ENCODE measurements around the gene CDKAL1.

Gene CDKAL1

DNA sequence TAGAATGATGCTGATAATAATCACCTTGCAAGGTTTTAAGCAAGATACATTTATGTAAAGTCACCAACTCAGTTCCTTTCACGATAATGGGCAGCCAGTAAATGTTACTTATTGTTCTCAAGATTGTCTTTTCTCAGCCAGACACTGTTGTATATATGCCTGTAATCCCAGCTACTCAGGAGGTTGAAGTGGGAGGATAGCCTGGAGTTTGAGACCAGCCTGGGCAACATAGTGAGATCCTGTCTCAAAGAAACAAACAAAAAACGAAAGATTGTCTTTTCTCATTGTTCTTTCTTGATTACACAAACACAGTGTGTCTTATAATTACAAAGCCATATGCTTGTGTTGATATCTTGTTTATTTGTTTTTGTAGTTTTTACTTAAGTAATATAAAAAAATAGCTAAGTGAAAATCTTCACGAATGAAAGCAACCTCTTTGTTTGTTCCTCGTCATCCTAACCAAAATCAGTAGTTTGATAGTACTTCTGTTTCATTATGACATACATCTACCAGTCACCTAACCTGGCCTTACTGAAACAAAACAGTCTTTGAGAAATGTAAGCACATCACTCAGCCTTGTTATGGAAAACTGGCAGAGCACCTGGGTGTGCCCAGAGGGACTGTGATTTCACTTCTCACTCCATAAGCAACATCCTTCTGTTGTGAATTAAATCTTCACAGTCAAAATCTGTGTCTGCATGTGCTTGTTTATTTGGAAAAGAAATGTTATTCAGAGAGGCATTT, 623.1 kb downstream of the CDKAL1 start:
- no peak for DNase-seq

DNA sequence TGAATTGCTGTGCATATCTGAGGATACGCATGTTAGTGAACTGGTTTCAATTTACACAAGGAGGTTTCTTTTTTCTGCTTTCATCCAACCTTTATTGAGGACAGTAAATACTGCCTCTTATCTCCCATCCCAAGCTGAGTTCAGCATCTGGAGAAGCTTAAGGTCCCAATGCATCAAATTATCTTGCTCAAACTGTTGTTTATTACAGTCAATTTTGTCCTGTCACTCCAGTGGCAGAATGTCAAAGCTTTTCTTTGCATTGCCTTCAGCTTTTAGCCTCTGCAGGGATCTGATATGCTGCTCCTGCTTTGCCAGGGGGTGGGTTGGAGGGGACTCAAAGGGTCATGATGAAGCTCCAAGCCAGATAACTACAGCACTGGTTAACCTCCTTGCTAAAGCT, 623.9 kb downstream of the CDKAL1 start:
- DNase-seq: no peak

DNA sequence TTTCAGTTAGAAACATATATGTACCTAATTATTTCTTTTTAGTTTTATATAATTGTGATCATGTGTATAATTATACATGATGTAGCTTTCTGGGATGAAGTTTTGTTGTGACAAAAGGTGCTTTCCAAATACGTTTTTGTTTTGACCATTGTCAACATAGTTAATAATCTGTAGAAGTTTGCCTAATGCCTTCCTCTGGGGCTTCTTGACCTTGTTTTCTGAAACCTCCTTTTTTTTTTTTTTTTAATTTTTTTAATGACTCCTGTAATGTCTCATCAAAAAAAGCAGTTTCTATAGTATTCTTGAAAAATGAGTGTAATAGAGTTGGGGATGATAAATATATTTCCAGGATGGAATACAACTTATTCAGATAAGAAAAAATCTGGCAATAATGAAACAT, 624.6 kb downstream of the CDKAL1 start:
- no peak for DNase-seq

DNA sequence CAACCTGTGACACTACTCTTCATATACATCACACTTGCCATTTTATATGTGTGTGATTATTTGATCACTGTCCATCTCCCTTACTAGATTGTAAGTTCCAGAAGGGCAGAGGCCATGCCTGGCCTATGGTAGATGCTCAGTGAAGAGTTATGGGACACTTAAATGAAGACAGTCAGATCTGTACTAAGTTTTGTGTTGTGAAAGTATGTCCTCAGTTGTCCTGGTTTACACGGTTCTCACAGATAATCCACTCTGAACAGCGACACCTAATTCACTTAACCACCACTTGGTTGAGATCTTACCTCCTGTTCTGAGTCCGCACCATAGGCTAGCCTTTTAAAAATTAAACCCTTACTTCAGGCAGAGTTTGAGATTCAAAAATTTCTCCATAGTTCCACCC, 625.2 kb downstream of the CDKAL1 start:
- DNase-seq: no peak

DNA sequence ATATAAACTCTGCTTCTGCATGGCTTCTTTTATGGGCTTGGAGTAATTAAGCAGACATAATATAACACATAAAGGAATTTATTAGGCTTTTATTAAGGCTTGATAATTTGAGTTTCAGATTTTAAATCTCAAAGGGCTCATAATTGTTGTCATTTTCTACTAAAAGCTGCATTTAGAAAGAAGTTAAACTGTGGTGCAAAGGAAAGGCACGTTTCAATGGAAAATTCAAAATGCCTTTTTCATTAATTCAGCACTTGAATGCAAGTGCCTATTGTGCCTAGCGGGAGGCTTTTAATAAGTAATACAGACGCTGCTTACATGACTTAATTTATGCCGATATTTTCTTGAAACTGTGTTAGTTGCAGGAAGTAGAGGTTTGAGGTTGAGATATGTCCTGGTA, 627.5 kb downstream of the CDKAL1 start:
- DNase-seq: no peak

DNA sequence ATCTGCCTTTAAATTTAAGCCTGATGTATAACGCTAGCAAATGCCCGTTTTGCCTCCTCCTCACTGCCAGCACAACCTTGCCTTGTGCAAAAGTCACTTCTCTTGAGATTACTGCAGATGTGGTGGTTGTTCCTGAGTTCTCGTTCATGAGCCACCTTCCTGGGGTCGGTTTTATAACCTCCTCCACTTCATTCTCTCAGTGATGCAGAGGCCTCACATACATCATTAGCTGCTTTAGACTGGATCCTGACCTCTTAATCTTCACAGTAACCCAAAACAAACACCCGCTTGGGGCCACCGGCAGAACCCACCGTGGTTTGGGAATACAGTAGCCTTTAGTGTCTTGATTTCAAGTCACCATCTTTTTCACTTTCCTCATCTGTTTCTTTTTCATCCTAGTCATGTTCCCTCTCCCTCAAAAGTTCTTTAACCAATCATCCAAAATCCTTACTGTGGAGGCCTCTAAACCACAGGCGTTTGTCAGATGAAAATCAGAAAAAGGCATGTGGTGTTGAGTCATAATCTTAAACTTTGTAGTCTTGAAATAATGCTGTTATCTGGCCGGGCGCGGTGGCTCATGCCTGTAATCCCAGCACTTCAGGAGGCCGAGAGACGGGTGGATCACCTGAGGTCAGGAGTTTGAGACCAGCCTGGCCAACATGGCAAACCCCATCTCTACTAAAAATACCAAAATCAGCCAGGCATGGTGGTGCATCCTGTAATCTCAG, 629.0 kb downstream of the CDKAL1 start:
- DNase-seq: no peak

DNA sequence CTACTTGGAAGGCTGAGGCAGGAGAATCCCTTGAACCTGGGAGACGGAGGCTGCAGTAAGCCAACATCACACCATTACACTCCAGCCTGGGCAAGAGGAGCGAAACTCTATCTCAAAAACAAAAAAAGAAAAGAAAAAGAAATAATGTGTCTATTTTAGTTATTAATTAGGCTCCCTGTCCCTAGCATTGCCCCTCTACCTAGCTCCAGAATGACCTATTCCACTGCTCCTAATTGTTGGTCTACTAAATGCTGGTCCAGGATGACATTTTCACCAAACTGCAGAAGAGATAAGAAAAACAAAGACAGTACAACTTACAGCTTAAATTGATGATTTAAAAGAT, 629.6 kb downstream of the CDKAL1 start:
- no peak for DNase-seq

DNA sequence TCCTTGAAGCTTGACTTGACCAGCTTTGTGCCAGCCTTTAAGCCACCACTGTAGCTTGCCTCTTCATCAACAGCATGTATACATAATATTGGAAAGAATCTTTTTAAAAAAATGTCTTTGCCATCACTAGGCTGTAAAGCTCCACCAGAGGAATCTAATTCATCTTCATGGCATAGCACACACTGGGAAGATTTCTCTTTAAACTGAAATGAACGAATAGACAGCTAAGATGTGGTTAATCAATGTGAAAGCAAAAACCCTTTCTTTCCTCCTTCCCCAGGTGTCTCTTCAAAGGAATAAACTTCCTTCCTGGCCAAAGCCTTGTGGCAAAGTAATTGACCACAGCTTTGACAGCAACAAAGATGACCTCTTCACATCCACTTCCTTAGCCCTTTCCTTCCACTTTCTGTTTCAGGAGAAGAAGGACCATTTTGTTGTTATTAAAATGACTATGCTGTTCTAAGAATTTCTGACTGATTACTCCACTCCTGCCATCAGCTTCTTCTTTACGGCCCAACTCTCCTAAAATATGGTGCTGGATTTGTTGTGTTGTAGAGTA, 630.6 kb downstream of the CDKAL1 start:
- DNase-seq: no peak

DNA sequence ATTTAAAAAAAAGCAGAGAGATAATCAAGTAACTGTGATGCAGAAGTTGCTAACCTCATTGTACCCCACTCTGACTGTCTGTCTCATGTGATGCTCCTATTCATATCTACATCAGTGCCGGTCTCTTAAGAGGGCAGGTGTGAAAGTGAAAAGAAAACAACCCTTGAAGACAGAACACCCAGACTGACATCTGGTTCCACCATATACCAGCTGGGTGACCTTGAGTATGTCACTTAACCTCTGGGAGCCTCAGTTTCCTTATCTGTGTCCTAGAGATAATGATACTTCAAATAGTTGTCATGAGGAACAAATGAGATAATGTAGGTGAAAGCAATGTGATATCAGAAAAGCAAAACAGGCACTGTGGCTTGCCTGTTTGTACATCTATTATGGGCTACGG, 632.5 kb downstream of the CDKAL1 start:
- DNase-seq: no peak

DNA sequence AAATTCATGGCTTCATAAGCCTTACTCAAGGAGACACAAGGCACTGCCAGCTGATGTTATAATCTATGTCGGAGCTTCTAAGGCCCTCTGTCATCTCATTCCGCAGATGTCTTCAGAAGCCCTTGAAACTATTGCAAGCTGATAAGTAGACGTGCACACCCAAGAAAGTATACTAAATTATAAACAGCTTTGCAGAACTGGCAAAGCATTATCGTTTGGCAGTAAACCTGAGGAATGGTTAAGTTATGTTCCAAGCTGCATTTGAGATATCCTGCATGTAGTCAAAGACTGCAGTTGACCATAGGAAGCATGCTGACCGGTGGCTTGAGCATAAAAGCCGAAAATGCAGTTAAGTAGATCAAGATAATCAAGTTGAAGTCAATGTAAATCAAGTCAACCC, 633.5 kb downstream of the CDKAL1 start:
- no peak for DNase-seq

DNA sequence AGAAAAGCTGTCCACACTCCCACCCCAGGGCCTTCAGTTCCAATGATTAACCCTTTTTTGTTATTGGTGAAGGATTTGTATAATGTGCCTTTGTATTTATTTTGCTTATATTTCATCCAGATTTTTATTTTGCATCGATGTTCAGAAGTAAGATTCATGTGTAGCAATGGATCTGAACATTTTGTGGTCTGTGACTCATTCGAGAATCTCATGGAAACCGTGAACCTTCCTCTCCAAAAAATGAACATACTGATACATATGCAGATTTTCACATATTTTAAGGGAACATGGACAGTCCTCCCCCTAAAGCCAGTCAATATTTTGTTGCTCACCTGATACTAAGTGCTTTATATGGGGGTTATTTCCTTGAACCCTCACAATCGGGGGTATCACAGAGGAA, 637.5 kb downstream of the CDKAL1 start:
- no peak for DNase-seq

DNA sequence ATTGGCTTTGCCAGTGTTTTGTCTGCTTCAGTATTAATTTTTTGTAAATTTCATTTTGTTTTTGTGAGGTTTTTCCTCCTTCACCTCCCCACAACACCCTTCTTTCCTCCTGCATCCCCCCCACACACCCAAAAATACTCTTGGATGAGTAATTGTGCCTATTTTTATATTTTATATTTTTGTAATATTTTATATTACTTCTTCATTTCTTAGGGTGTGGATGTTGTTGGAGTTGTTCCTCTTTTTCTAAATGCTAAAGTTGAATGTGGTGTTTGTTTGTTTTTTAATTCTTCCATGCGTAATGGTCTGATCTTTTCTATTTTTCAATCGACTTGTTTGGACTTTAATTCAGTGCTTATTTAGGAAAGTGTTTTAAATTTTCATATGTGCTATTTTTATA, 638.8 kb downstream of the CDKAL1 start:
- no peak for DNase-seq

DNA sequence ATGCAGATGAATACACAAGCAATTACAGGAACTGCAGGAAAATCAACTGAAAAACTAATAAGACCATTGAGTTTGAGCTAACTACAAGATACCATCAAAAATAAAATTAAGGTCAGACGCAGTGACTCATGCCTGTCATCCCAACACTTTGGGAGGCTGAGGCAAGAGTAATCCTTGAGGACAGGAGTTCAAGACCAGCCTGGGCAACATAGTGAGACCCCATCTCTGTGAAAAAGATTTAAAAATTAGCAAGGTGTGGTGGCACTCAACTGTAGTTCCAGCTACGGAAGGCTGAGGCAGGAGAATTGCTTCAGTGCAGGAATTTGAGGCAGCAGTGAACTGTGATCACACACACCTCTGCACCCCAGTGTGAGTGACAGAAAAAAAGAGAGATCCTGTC, 639.4 kb downstream of the CDKAL1 start:
- no peak for DNase-seq

DNA sequence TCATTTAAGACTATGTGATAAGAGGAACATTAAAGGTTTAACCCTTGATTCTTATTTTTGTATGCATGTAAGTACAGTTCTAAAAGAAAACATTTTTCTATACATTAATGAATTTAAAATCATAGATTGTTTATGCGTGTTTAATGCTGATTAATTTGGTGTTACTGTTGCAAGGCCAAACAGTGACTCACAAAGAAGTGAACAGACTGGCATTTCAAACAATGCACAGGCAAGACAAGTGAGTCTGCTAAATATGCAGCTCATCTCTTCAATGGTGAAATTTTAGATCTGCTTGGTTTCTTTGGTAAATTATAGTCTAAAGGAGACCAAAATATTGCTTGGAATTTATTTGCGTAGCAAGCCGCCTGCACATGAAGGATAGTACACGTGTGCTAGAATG, 641.9 kb downstream of the CDKAL1 start:
- DNase-seq: no peak

DNA sequence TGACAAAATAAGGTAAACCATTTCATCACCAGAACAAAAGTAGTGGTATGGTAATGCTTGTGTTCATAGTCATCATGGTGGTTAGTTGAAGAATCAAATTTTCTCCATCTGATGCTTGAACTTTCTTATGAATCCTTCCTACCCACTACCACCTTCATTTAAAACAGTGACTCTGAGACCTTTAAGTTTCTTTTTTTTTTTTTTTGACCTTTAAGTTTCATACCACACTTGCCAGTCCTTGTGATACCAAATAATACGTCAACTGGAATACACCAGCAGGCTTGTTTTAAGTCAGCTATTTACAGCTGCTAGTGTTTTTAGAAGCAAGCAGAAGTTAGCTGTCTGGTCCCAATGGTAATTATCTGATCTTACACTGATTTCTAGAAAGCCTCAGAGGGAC, 645.9 kb downstream of the CDKAL1 start:
- DNase-seq: no peak

DNA sequence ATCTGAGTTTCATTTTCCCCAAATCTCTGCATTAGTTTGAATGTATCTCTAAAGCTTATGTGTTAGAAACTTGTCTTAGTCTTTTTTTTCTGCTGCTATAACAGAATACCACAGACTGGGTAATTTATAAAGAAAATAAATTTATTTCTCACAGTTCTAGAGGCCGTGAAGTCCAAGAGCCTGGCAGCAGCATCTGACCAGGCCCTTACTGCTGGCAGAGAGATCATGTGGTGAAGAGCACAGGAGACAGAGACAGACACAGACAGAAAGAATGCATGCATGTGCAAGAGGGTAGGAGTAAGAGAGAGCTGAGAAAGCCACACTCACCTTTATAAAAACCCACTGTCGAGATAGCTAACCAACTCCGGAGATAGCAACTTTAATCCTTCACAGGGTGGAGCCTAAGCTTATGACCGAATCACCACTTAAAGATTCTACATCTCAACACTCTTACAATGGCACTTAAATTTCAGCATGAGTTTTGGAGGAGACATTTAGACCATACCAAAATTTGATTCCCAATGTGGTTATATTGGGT, 646.6 kb downstream of the CDKAL1 start:
- DNase-seq: no peak

DNA sequence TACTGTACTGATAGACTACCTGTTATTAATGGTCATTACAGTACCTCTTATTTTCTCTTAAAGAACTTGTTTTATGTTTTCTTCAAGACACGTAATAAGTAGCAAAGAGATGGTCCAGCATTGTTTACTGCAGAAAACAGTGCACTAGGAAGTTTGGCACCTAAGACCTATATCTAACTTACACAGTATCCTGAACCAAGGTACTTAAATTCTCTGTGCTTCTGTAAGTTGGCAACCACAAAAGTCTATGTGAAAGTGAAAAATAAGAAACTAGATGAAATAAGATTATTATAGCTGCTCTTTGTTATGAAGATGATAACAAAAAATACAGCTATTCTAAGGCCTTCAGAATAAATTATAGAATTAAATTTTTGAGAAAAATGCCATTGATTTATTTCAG, 647.6 kb downstream of the CDKAL1 start:
- no peak for DNase-seq

DNA sequence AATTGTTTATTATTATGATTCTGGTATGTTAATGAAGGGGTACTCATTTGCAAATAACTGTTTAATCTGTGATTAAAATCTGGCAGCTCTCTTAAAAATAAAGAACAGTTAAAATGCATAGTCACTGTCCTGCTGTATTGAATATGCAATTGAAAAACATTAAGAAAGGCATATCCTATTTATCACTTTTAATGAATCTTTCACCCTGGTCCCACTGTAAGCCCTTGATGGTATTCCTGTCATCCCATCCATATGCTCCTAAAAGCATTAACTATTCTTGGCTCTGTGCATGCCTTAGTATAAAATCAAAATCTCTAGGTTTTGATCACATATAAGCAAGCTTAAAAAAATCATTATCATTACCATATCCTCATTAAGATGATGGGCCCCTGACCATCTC, 648.3 kb downstream of the CDKAL1 start:
- DNase-seq: no peak

DNA sequence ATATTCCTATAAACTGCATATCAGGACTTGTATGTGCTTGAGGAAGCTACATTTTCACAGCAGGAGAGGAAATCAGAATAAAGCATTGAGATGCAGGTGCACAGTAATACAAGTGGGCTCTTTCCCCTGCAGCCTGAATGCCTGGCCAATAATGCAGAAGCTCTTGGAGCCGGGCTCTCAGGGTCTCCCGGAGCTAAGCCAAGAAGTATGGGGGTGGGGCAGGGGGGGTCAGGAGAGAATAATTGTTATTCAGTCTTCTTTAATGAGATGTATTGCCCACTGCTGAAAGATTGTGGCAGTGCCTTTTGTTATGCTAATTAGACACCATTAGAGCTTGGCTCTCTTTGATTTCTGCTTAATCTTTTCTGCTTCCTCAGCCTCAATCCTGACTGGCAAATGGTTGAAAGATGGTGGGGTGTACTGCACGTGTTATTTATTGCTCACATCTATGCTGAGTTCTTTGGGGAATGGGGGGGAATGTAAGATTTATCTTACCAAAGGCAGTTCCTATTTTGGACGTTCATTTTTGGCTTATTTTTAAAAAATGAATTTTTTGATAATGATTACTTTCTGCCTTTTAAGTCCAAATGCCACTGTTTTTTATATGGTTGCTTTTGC, 651.7 kb downstream of the CDKAL1 start:
- DNase-seq: no peak

DNA sequence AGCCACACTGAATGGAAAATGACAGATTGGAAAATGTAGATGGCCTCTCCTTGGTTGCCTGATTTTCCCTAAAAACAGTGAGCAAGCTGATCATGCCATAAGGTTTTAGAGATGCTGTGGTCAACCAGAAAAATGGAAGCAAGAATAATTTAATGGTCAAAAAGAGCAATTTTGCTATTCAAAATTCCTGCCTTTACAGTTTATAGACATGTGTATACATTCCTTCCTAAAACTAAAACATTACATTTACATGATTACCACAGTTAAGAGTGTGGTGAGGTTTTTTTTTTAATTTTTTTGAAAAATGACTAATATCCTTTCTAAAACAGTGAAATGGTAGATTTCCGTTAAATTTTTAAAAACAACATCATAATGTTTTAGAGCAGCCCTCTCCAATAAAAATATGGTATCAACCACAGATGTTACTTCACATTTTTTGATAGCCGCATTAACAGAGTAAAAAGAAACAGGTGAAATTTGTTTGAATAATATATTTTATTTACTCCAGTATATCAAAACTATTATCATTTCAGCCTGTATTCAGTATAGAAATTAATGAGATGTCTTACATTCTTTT, 652.3 kb downstream of the CDKAL1 start:
- no peak for DNase-seq

DNA sequence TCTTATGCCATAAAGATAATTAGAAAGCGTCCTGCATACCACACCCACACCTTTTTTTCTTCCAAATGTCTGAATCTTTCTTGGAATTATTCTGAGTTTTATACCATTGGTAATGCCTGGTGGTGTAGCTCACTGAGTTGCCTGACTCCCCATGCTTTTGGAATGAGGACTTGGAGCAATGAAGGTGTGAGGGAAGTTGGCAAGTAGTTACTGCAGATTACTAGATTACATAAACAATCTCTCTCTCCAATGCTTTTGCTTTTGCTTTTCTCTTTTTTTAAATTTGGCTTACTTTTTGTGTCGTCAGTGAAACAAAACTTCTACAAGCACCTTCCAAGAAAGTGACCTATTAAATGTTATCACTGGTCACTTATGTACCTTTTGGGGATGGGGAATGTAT, 653.2 kb downstream of the CDKAL1 start:
- no peak for DNase-seq

DNA sequence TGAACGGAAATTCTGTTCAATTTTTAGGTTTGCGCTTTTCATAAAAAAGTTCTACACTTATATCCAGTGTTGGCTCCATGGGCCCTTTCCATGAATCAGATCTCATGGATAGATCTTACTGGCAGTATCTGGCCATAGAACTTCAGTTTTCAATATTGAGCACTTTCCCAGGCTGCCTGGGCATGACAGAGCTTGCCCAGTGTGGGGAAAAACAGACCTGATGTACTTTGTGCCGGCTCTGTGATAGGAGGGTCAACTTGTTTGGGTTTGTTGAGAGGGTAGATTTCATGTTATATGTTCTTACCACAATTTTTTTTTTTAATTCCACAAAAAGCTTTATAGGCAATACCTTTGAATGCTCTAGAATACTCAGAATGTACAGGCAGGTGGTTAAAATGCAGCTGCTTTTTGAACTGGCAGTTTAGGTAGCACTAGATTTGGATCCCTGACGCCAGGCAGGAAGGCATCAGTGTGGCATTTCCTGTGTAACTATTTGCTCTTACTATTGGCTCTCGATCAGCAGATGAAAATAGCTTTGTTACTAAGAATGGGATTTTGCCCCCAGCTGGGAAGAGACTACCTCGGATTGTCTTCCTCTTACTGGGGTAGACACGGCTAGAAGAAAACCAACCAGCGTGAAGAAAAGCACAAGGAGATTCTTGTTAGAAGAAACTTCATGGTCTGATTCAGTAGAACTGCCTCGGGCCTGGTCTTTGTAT, 654.4 kb downstream of the CDKAL1 start:
- no peak for DNase-seq

DNA sequence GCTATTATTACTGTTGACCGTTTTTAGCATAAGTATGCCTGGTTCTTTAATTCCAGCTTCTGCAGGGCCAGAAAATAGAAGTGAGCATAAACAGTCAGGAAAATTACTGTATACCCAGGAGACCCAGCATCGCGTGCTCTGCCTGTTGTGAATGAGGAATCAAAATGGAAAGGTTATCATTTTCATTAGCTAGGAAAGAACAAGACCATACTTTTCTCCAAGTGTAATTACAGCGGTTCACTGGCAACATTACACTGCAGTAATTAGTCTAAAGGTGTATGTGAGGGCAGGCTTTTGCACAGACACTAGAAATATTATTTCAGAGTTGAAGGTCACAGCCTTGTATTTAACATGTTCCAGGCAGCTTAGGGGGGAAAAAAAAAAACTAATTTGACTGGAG, 655.5 kb downstream of the CDKAL1 start:
- DNase-seq: no peak
